RWPE2 (cell line): Measurements from ENCODE around the gene CDK5RAP2.
"Not testable (repeated sequence)": the region's sequence is repeated elsewhere in the genome, so short reads cannot be mapped to it uniquely, and the experiment has no call there.

ENCODE experiments used
- ATAC-seq: fragments of 200-7000 bp; cut with Tn5 transposase; 3 replicates; pipeline ENCODE4 v1.9.1; 2021; ENCODE audit warnings: low read depth
- DNase-seq: peaks from one replicate; pipeline ENCODE4 v3.0.0-alpha.2; 2020; ENCODE audit warnings: low spot score
- H3K27ac ChIP-seq: fragments of 450-650 bp; 2 replicates; pipeline ENCODE4 v1.5.1; 2017; ENCODE audit warnings: mild to moderate bottlenecking; ENCODE audit not compliant: poor library complexity, severe bottlenecking
- H3K27me3 ChIP-seq: fragments of 250-450 bp; sonication (Bioruptor Pico); 2 replicates; pipeline ENCODE4 v1.5.1; 2021; ENCODE audit warnings: mild to moderate bottlenecking, moderate library complexity; ENCODE audit not compliant: insufficient read depth, poor library complexity, severe bottlenecking
- H3K36me3 ChIP-seq: fragments of 250-450 bp; sonication (Bioruptor Pico); 2 replicates; pipeline ENCODE4 v1.5.1; 2020; ENCODE audit warnings: low read depth, mild to moderate bottlenecking, moderate library complexity
- H3K4me1 ChIP-seq: fragments of 250-450 bp; sonication (Bioruptor Pico); 2 replicates; pipeline ENCODE4 v1.5.1; 2021; ENCODE audit warnings: mild to moderate bottlenecking, moderate library complexity; ENCODE audit not compliant: insufficient read depth, poor library complexity, severe bottlenecking
- H3K4me3 ChIP-seq: fragments of 250-450 bp; sonication (Bioruptor Pico); 2 replicates; pipeline ENCODE4 v1.5.1; 2021; ENCODE audit warnings: mild to moderate bottlenecking, moderate library complexity; ENCODE audit not compliant: severe bottlenecking
- H3K9me3 ChIP-seq: fragments of 250-450 bp; sonication (Bioruptor Pico); 2 replicates; pipeline ENCODE4 v1.5.1; 2021; ENCODE audit warnings: mild to moderate bottlenecking, moderate library complexity; ENCODE audit not compliant: severe bottlenecking
- CTCF ChIP-seq: fragments of 450-650 bp; IDR thresholded peaks from one replicate; pipeline ENCODE4 v1.5.1; 2017; ENCODE audit warnings: mild to moderate bottlenecking, moderate library complexity; ENCODE audit not compliant: poor library complexity, severe bottlenecking

The CDK5RAP2 gene

GRCh38 chr9:120557205-120557604, 22.8 kb downstream of the CDK5RAP2 start:
- no peaks in the 10 kb centered on the region for H3K27me3 ChIP-seq
- no peak overlapping the region for H3K4me3 ChIP-seq
- DNase-seq (no peak), ATAC-seq (no peak)
- no peak for TF ChIP-seq CTCF
- H3K36me3 ChIP-seq = peaks cover 39% of the 10 kb centered on the region
- no peaks in the 10 kb centered on the region for H3K4me1 ChIP-seq
- H3K27ac ChIP-seq = no peak overlapping the region
- no peaks in the 10 kb centered on the region for H3K9me3 ChIP-seq

GRCh38 chr9:120556775-120557174, 23.2 kb downstream of the CDK5RAP2 start:
- DNase-seq (no peak), ATAC-seq (no peak)
- Histone ChIP-seq H3K9me3 (no peaks in the 10 kb centered on the region), H3K27me3 (no peaks in the 10 kb centered on the region), H3K27ac (no peak overlapping the region), H3K4me1 (no peaks in the 10 kb centered on the region), H3K4me3 (no peak overlapping the region), H3K36me3 (peaks cover 36% of the 10 kb centered on the region)
- TF ChIP-seq CTCF = no peak

- ATAC-seq = no peak
- no peak for TF ChIP-seq CTCF
- Histone ChIP-seq H3K27ac (no peak overlapping the region), H3K9me3 (no peaks in the 10 kb centered on the region), H3K4me3 (no peak overlapping the region), H3K36me3 (peaks cover 41% of the 10 kb centered on the region), H3K27me3 (no peaks in the 10 kb centered on the region), H3K4me1 (no peaks in the 10 kb centered on the region)
- DNase-seq = no peak
Measured at GRCh38 chr9:120555839-120556238, 24.1 kb downstream of the CDK5RAP2 start.

GRCh38 chr9:120552210-120552704, 27.7 kb downstream of the CDK5RAP2 start:
- DNase-seq, ATAC-seq, H3K4me1 ChIP-seq, H3K27me3 ChIP-seq, H3K9me3 ChIP-seq, H3K4me3 ChIP-seq, H3K27ac ChIP-seq: not testable (repeated sequence)
- peaks cover 66% of the 10 kb centered on the region for H3K36me3 ChIP-seq

GRCh38 chr9:120545701-120546550, 34.0 kb downstream of the CDK5RAP2 start:
- H3K4me1 ChIP-seq = no peaks in the 10 kb centered on the region
- no peak for ATAC-seq
- no peak overlapping the region for H3K4me3 ChIP-seq
- peaks cover 79% of the 10 kb centered on the region for H3K36me3 ChIP-seq
- no peaks in the 10 kb centered on the region for H3K27me3 ChIP-seq
- no peak overlapping the region for H3K27ac ChIP-seq
- no peaks in the 10 kb centered on the region for H3K9me3 ChIP-seq
- TF ChIP-seq CTCF = no peak
- DNase-seq = no peak
